Glutamatergic neuron (in vitro differentiated cells): ENCODE measurements around the gene TDRD9. TPM values are rescaled to one million over a fixed set of nuclear protein-coding genes. Genes with fewer than 3 reads are reported as not detected.

ENCODE experiments used
- DNase-seq: peaks from one replicate; pipeline ENCODE4 v3.0.0; 2022
- H3K27ac Mint-ChIP-seq: one replicate; pipeline ENCODE4 v1.8.0; 2020; ENCODE audit warnings: mild to moderate bottlenecking, mixed read lengths, inconsistent platforms; ENCODE audit not compliant: unreplicated experiment
- H3K27me3 Mint-ChIP-seq: one replicate; pipeline ENCODE4 v1.8.0; 2020; ENCODE audit warnings: mild to moderate bottlenecking, moderate library complexity, mixed read lengths, inconsistent platforms; ENCODE audit not compliant: unreplicated experiment
- H3K36me3 Mint-ChIP-seq: one replicate; pipeline ENCODE4 v1.8.0; 2020; ENCODE audit warnings: mild to moderate bottlenecking, mixed read lengths, inconsistent platforms; ENCODE audit not compliant: unreplicated experiment
- H3K4me1 Mint-ChIP-seq: one replicate; pipeline ENCODE4 v1.8.0; 2020; ENCODE audit warnings: mild to moderate bottlenecking, low read depth, mixed read lengths, inconsistent platforms; ENCODE audit not compliant: unreplicated experiment
- H3K4me3 Mint-ChIP-seq: one replicate; pipeline ENCODE4 v1.8.0; 2020; ENCODE audit warnings: mild to moderate bottlenecking, mixed read lengths, inconsistent platforms; ENCODE audit not compliant: unreplicated experiment
- H3K9me3 Mint-ChIP-seq: one replicate; pipeline ENCODE4 v1.8.0; 2020; ENCODE audit warnings: mild to moderate bottlenecking, moderate library complexity, mixed read lengths, inconsistent platforms; ENCODE audit not compliant: unreplicated experiment
- CTCF ChIP-seq: fragments of 200-600 bp; sonication (generic); IDR thresholded peaks from one replicate; pipeline ENCODE4 v1.5.0; 2021; ENCODE audit not compliant: partially characterized antibody, unreplicated experiment
- total RNA-seq: library from RNA; stranded (reverse); fragmentation: NEBNext Ultra II Directional; extraction: Animal tissue kit (Norgen Biotek cat#: 25700); gene quantifications from one replicate; pipeline ENCODE4 v1.2.1, GENCODE V29; 2021; ENCODE audit not compliant: unreplicated experiment

TDRD9 gene
- total RNA-seq, 1 donor from 2014 or later: not detected

DNA sequence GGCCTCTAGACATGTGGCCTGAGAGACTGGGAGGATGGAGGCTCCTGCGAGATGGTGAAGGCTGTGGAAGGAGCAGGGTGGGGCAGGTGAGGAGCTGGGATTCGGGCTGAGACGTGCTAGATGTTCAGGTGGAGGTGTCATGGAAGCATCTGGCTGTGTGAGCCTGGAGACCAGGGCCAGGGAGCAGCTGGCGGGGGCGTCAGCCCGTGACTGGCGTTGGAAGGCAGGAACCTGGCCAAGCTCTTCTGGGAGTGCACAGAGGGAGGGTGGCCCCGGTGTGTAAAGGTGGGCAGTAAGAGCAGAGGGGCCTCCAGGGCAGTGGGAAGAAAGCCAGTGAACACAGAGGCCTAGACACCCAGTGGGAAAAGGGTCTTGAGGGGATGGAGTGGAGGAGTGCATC, 69.1 kb downstream of the TDRD9 start:
- no peak for DNase-seq
- no peaks in the 10 kb centered on the region for H3K27me3 Mint-ChIP-seq
- no peaks in the 10 kb centered on the region for H3K36me3 Mint-ChIP-seq
- no peak overlapping the region for H3K27ac Mint-ChIP-seq
- no peaks in the 10 kb centered on the region for H3K9me3 Mint-ChIP-seq
- no peak for TF ChIP-seq CTCF
- no peaks in the 10 kb centered on the region for H3K4me1 Mint-ChIP-seq
- no peak overlapping the region for H3K4me3 Mint-ChIP-seq

DNA sequence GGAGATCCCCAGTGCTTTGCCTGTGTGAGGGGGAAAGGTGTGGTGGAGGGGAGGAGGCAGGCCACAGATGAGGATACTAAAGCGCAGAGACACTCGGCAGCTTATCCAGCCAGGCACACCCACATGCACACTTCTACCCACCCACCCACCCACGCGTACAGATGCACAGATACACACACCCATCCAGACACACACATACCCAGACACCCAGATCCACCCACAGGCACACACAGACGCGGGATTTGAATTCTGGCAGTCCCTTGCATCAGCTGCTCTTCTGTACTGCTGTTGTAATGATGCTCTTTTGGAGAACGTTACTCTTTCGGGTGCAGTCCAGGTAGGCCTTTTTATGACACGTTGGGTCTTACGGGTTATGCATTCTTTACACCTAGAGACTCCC, 69.8 kb downstream of the TDRD9 start:
- no peak overlapping the region for H3K27ac Mint-ChIP-seq
- H3K27me3 Mint-ChIP-seq: no peaks in the 10 kb centered on the region
- no peaks in the 10 kb centered on the region for H3K36me3 Mint-ChIP-seq
- TF ChIP-seq CTCF: no peak
- no peak overlapping the region for H3K4me3 Mint-ChIP-seq
- H3K4me1 Mint-ChIP-seq: no peaks in the 10 kb centered on the region
- no peaks in the 10 kb centered on the region for H3K9me3 Mint-ChIP-seq
- DNase-seq: no peak

- no peaks in the 10 kb centered on the region for H3K27me3 Mint-ChIP-seq
- no peak for DNase-seq
- no peak for TF ChIP-seq CTCF
- H3K36me3 Mint-ChIP-seq: no peaks in the 10 kb centered on the region
- H3K9me3 Mint-ChIP-seq: no peaks in the 10 kb centered on the region
- H3K27ac Mint-ChIP-seq: no peak overlapping the region
- H3K4me1 Mint-ChIP-seq: no peaks in the 10 kb centered on the region
- H3K4me3 Mint-ChIP-seq: no peak overlapping the region
These were observed 71.7 kb downstream of the TDRD9 start for GRCh38 chr14:103999795-104000440.

GRCh38 chr14:104001003-104001402, 72.7 kb downstream of the TDRD9 start:
- Mint-ChIP-seq H3K36me3 (no peaks in the 10 kb centered on the region), H3K4me1 (no peaks in the 10 kb centered on the region), H3K4me3 (no peak overlapping the region), H3K27ac (no peak overlapping the region), H3K9me3 (no peaks in the 10 kb centered on the region), H3K27me3 (peaks cover 1% of the 10 kb centered on the region)
- DNase-seq: peak; percentile 47
- TF ChIP-seq CTCF: peak; percentile 36

DNA sequence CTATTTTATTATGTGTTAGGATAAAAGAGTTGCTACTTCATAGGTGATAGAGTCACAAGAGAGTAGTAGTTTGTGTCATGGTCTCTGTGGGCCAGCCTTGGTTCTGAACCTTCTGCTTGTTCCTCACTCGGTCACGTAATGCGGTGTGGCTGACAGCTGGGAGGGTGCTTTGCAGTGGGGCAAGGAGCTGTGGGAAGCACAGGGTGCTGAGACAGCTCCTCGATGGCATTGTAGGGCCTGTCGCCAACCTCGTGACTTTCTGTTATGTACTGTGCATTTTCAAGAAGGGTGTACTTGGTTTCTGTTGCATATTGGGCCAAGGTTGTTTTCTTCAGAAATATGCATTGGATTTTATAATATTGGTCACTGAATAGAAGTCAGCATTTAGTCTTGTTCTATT, 75.4 kb downstream of the TDRD9 start:
- Mint-ChIP-seq H3K4me3 (no peak overlapping the region), H3K4me1 (no peaks in the 10 kb centered on the region), H3K36me3 (no peaks in the 10 kb centered on the region), H3K27me3 (peaks cover 1% of the 10 kb centered on the region), H3K9me3 (no peaks in the 10 kb centered on the region), H3K27ac (no peak overlapping the region)
- no peak for TF ChIP-seq CTCF
- DNase-seq: no peak
